ENCODE data around the gene BCAS3. TPM values are rescaled to one million over a fixed set of nuclear protein-coding genes. Genes with fewer than 3 reads are reported as not detected.

BCAS3 gene
- total RNA-seq, 1 donor from 2014 or later, result 29.6 TPM

DNA sequence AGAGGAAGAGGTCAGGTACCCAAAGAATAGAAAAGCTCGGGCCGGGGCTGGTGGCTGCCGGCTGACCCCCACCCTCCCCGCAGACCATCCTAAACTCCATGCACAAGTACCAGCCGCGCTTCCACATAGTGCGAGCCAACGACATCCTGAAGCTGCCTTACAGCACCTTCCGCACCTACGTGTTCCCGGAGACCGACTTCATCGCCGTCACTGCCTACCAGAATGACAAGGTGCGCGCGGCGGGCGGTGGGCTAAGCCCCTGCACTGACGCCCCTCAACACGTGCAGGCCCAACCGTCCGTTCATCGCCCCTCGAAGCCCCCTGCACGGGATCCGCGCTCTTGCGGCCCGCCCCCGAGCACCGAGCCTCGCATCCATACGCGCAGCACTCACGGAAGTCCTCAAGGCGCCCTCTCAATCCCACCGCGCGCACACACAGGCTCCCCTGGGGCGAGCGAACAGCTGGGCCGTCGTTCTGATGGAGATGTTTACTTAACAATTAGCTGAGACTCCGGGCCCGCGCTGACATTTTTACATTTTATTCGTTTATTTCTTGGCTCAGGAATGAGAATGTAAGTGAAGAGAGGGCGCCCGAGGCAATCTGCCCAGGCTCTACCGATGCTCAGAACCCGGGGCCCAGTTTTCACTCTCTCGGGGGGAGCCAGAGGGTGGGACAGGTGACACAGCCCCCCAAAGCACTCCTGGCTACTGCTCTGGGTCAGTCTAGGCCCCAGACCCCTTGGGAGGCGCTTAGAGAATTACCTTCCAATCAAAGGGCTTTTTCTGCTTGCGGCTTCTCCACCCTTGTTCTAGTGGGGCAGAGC, 725.5 kb downstream of the BCAS3 start:
- peak; percentile 46 for DNase-seq
- peaks cover 91% of the 10 kb centered on the region for H3K27me3 ChIP-seq (ENCODE audit: low read depth)

DNA sequence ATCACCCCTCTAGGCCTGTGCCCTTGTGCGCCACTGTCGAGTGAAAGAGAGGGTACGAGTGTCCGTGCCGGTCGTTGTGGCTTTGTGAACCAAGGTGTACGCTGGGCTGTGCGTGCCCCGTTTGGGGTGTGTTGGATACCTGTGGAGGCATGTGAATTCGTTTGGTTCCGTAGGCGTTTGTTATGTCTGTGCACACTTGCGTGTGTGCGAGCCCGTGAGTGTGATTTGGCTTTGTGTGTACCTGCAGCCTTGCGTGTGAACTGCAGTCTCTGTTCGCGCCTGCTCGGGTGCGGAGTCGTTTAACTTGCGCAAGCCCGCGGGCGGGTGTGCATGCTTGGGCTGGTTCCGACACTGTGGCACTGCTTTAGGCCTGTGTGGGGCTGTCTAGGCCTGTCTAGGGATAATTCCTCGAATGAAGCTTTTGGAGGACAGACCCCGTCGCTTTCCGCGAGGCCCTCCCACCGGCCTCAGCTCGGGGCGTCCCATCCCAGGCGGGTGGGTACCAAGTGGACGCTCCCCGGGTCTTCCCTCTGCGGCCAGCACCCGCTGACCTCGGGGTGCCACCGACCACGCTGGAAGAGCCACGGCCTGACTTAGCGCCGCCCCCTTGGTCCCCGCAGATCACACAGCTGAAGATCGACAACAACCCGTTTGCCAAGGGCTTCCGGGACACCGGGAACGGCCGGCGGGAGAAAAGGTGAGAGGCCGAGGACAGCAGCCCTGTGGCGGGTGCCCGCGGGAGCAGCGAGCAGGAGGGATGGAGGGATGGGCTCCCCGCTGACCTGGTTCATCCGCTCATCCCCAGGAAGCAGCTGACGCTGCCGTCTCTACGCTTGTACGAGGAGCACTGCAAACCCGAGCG, 726.4 kb downstream of the BCAS3 start:
- no peaks in the 10 kb centered on the region for H3K9me3 ChIP-seq
- intact Hi-C loops (cut with DNase I), result no loop called here
- H3K4me1 ChIP-seq, result peaks cover 50% of the 10 kb centered on the region
- H3K4me3 ChIP-seq, result peak overlapping the region; percentile 67
- peak overlapping the region; percentile 89 for H3K27ac ChIP-seq
- peaks cover 36% of the 10 kb centered on the region for H3K36me3 ChIP-seq
- DNase-seq (peak; percentile 49), ATAC-seq (no peak)
- TF ChIP-seq, protein P1, sequence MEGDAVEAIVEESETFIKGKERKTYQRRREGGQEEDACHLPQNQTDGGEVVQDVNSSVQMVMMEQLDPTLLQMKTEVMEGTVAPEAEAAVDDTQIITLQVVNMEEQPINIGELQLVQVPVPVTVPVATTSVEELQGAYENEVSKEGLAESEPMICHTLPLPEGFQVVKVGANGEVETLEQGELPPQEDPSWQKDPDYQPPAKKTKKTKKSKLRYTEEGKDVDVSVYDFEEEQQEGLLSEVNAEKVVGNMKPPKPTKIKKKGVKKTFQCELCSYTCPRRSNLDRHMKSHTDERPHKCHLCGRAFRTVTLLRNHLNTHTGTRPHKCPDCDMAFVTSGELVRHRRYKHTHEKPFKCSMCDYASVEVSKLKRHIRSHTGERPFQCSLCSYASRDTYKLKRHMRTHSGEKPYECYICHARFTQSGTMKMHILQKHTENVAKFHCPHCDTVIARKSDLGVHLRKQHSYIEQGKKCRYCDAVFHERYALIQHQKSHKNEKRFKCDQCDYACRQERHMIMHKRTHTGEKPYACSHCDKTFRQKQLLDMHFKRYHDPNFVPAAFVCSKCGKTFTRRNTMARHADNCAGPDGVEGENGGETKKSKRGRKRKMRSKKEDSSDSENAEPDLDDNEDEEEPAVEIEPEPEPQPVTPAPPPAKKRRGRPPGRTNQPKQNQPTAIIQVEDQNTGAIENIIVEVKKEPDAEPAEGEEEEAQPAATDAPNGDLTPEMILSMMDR (IDR thresholded peaks at IDR 0.05), result no peak
- peaks cover 92% of the 10 kb centered on the region for H3K27me3 ChIP-seq (ENCODE audit: low read depth)

More for the DNA sequence above, 725.5 kb downstream of the BCAS3 start:
- ATAC-seq, result no peak
- H3K9me3 ChIP-seq, result no peaks in the 10 kb centered on the region
- TF ChIP-seq, protein P1 (IDR thresholded peaks at IDR 0.05), result no peak
- H3K4me1 ChIP-seq, result peaks cover 47% of the 10 kb centered on the region
- H3K36me3 ChIP-seq, result peaks cover 33% of the 10 kb centered on the region
- H3K4me3 ChIP-seq, result peak overlapping the region; percentile 67
- intact Hi-C loops (cut with DNase I), result no loop called here
- H3K27ac ChIP-seq, result peak overlapping the region; percentile 89

DNA sequence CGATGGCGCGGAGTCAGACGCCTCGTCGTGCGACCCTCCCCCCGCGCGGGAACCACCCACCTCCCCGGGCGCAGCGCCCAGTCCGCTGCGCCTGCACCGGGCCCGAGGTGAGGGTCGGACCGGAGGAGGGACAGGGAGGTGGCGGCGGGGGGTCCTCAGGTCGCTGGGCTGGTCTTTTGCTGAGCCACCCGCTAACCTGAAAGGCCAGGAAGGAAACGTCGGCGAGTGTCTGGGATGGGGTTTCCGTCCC, 726.9 kb downstream of the BCAS3 start:
- Histone ChIP-seq H3K9me3 (no peaks in the 10 kb centered on the region), H3K27me3 (ENCODE audit: low read depth) (peaks cover 89% of the 10 kb centered on the region), H3K4me1 (peaks cover 47% of the 10 kb centered on the region), H3K36me3 (peaks cover 36% of the 10 kb centered on the region), H3K27ac (peak overlapping the region; percentile 89), H3K4me3 (peak overlapping the region; percentile 67)
- ATAC-seq (no peak), DNase-seq (peak; percentile 45)
- TF ChIP-seq, protein P1 (IDR thresholded peaks at IDR 0.05), result no peak
- intact Hi-C loops (cut with DNase I), result no loop called here

DNA sequence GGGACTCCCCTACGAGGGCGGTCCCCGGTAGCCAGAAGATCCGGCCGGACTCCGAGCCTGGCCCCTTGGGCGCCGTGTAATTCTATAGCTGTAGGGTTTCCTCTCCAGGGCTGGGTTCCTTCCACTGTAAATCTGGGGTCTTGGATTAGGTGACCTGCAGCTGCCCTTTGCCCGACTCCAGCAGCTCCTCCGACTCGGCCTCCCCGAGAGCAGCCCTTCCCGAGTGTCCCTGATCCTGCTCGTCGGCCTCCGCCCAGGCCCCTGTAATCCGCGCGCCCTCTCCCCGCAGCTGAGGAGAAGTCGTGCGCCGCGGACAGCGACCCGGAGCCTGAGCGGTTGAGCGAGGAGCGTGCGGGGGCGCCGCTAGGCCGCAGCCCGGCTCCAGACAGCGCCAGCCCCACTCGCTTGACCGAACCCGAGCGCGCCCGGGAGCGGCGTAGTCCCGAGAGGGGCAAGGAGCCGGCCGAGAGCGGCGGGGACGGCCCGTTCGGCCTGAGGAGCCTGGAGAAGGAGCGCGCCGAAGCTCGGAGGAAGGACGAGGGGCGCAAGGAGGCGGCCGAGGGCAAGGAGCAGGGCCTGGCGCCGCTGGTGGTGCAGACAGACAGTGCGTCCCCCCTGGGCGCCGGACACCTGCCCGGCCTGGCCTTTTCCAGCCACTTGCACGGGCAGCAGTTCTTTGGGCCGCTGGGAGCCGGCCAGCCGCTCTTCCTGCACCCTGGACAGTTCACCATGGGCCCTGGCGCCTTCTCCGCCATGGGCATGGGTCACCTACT, 727.4 kb downstream of the BCAS3 start:
- Histone ChIP-seq H3K36me3 (peaks cover 36% of the 10 kb centered on the region), H3K27me3 (ENCODE audit: low read depth) (peaks cover 93% of the 10 kb centered on the region), H3K9me3 (no peaks in the 10 kb centered on the region), H3K27ac (peak overlapping the region; percentile 89), H3K4me1 (peaks cover 50% of the 10 kb centered on the region), H3K4me3 (peak overlapping the region; percentile 67)
- ATAC-seq (no peak), DNase-seq (peak; percentile 44)
- TF ChIP-seq, protein P1 (IDR thresholded peaks at IDR 0.05), result no peak
- intact Hi-C loops (cut with DNase I), result no loop called here
